GM21360 (cell line): ENCODE results near the gene LPAR1.
"Not testable (repeated sequence)": the region's sequence is repeated elsewhere in the genome, so short reads cannot be mapped to it uniquely, and the experiment has no call there.

Source experiments
- ATAC-seq: cut with Tn5 transposase; IDR thresholded peaks from one replicate; pipeline ENCODE4 v1.9.1; 2021; ENCODE audit warnings: mild to moderate bottlenecking, moderate library complexity; ENCODE audit not compliant: unreplicated experiment

Gene LPAR1

DNA sequence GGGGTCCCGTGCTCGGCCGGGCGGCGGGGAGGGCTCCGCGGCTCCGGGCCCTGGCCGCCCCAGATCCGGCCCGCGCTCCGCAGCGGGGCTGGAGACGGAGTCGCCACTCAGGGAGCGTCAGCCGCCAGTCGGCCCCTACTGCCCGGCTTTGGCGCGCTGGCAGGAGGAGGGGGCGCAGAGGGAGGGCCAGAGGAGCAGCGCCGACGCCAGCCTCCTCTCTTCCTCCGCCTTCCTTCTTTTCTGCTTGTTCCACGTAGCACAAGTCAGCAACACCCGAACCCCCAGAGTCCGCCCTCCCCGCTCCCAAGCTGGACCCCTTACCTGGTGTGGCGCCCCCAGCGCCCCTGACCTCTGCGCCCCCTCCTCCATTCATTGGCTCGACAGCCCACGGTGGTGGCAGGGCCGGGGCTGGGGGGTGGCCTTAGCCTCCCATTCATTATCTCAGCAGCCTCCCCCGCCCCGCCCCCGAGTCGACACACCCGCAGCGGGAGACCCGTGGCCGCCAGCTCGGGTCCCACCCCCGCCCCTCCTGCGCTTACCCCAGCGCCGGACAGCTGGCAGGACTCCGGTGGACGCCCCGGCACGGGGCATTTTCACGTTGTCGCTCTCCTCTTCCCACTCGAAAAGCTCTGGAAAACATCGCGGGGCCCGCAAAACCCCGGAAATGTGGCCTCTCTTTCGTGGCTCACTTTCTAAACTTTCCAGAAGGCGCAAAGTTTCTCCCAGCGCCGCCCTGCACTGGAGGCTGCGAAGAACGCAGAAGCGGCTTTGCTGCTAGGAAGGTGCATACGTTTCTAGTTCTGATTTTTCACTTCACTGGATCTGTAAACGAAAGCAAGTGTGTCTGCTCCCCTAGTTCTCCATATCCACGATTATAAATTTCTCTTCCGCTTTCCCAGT is at the start of gene LPAR1:
Gene LPAR1, minus strand, starts transcription at position 140 of the 900 bp plus-strand sequence. CDS start 66,353 bp downstream, outside the sequence.
- peak; percentile 33 for ATAC-seq

- ATAC-seq, result peak; percentile 59
Measured at GRCh38 chr9:111078391-111079038, 40.2 kb upstream of the LPAR1 start.

- ATAC-seq, result no peak
Measured at GRCh38 chr9:111076519-111076918, 38.2 kb upstream of the LPAR1 start.

DNA sequence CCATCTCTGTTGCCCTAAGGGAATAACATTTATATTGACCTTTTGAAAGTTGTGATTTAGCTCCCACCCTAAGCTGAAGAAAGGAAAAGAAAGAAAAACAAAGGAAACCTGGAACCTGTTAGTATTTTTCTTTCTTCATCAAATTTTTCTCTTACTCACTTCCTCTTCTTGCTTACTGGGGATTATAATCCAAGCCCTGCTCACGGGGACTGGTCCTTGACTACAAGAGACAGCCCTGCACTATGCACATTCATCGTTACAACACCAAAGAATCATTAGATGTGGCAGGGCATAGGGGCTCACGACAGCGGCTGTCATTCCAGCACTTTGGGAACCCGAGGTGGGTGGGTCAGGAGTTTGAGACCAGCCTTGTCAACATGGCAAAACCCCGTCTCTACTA is 37.8 kb upstream of the LPAR1 start:
- no peak for ATAC-seq

- ATAC-seq, result no peak
Measured at GRCh38 chr9:111074395-111074794, 36.1 kb upstream of the LPAR1 start.

GRCh38 chr9:111069183-111069582 is 30.9 kb upstream of the LPAR1 start:
- no peak for ATAC-seq

DNA sequence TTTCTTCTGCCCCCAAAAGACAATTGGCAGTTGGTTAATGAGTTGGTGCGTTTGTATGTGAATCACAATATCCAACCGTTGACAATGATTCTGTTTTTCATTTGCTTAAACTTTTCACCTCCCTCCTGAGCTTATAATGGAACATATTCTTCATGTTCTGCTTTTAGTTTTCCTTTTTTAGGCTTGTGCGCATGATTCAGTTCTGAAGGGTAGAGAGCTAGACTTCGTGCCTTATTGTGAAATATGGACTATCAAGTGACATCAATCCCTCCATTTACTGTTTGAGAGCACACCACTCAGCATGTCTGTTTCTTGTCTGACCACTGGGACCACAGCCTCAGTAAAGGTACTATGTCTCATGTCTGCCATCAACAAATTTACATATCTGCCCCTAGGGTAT is 30.5 kb upstream of the LPAR1 start:
- ATAC-seq, result no peak

- no peak for ATAC-seq
Measured at GRCh38 chr9:111068383-111068730, 30.1 kb upstream of the LPAR1 start.

- ATAC-seq, result no peak
Measured at GRCh38 chr9:111066468-111066867, 28.2 kb upstream of the LPAR1 start.

GRCh38 chr9:111065414-111065813 is 27.1 kb upstream of the LPAR1 start:
- ATAC-seq, result no peak

- ATAC-seq, result no peak
Measured at GRCh38 chr9:111064160-111064837, 26.0 kb upstream of the LPAR1 start.

- ATAC-seq, result no peak
Measured at GRCh38 chr9:111063332-111063731, 25.1 kb upstream of the LPAR1 start.

DNA sequence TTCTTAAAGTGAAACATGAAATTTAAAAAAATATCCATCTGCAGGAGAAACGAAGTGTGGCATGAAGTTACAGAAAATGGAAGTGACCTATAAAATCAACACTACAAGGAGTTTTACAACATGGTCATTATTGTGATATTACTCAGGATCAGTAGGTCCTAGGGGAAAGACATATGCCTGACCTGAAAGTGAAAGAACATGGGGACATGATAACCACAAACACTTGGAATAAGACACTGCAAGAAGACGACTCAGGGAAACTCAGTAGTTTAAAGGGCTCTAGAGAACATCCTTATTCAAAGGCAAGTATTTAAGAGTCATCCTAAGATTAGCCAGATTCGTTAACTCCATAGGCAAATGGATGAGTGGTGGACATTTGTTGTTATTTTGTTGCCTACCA is 19.9 kb upstream of the LPAR1 start:
- no peak for ATAC-seq

DNA sequence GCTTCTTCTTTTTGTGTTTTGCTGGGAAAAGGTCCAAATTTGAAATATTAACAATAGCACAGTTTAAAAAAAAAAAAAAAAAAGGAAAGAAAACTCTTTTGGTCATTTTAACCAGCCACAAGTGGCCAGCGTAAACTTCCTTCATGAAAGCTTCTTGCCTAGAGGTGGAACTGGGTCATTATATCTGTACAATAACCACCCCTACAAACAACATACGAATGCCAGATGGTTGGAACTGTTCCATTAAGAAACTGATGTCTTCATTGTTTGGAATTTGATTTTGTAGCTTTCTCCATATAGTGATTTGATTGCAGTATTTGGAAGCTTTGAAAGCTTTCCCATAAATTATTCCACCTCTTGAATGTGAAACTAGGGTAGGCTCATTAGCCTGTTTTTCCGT is 18.3 kb upstream of the LPAR1 start:
- ATAC-seq, result no peak

- no peak for ATAC-seq
Measured at GRCh38 chr9:111052791-111053190, 14.5 kb upstream of the LPAR1 start.

DNA sequence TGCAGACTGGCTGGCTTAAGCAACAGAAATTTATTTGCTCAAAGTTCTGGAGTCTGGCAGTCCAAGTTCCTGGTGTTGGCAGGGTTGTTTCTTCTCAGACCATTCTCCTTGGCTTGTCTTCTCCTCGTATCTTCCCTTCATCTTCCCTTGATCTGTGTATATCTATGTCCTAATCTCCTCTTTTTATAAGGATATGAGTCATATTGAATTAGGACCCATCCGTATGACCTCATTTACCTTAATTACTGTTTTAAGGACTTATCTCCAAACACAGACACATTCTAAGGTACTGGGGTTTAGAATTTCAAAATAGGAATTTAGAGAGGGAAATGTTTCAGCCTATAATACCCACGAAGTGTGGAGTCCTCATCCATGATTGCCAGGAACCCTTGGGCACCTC is 13.1 kb upstream of the LPAR1 start:
- ATAC-seq, result no peak

DNA sequence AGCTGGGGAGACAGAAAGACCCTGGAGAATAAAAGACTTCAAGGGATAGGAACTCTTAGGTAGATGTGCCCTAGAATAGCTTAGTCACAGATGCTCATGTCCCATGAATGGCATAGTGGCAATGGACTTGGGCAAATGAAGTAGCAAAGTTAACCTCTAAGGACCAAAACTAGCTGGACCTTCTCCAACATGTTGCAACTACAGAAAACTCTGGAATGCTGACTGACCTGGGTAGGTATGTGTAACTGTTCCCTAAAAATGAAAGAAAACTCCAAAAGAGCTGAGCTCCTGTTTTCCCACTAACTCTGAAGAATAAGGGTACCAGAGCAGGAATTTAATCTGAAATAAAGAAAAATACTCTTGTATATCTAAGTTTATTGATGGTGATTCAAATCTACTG is 12.5 kb upstream of the LPAR1 start:
- ATAC-seq, result no peak

DNA sequence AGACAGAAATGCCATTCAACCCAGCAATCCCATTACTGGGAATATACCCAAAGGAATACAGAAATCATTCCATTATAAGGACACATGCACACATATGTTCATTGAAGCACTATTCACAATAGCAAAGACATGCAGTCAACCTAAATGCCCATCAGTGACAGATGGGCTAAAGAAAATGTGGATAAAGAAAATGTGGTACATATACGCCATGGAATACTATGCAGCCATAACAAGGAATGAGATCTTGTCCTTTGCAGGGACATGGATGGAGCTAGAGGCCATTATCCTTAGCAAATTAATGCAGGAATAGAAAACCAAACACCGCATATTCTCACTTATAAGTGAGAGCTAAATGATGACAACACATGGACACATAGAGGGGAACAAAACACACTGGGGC is 9.0 kb upstream of the LPAR1 start:
- not testable (repeated sequence) for ATAC-seq

- ATAC-seq, result no peak
Measured at GRCh38 chr9:111041902-111042301, 3.6 kb upstream of the LPAR1 start.

DNA sequence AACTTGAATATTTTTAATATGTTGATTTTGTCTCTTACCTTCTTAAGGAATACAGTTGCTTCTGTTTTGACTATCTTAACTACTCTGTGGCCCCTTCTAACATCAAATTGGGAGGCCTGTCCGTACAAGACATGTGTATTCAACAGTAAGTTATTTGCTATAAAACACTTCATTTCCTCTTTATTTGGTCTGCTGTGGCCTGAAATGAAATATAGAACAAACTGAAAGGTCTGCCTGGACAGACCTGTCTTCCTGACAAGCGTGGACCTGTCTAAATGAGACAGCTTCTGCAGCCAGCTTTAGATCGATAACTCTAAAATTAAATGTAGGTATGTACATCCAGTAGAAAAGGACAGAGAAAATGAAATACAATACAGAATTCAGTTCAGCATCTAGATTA is 2.2 kb upstream of the LPAR1 start:
- ATAC-seq, result no peak

DNA sequence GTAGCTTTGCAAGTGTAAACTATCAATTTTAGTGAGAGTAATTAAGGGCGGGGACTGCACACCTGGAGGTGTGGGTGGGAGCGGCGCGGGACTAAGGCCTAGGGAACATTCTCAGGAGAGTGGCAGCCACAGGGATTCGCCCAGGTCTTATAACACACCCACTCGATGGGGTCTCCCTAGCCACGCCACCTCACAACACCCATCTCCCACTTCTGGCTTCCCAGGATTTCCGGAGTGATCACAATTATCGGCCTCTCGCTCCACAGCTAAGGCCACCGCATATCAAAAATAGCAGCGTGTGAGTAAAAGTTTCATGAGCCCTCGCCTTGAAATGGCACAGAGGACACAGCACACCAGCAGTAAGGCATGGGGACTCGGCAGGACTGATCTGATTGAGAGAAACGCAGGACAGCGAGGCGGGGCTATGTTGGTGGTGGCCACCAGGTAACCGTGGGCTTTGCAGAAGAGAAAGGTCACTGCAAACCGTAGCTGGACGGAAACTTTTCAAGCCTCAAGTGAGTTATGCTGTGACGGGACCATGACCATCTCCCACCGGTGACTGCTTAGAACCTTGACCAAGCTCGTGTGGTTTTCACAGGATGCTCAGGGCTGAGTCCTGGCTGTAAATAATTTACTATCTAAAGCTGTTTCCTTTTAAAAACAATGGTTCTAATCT is 1.1 kb upstream of the LPAR1 start:
- no peak for ATAC-seq
